ENCODE data around the gene SEPTIN8.
A peak's percentile ranks its signal among the peaks of the same experiment; 100 is the strongest.

DNA sequence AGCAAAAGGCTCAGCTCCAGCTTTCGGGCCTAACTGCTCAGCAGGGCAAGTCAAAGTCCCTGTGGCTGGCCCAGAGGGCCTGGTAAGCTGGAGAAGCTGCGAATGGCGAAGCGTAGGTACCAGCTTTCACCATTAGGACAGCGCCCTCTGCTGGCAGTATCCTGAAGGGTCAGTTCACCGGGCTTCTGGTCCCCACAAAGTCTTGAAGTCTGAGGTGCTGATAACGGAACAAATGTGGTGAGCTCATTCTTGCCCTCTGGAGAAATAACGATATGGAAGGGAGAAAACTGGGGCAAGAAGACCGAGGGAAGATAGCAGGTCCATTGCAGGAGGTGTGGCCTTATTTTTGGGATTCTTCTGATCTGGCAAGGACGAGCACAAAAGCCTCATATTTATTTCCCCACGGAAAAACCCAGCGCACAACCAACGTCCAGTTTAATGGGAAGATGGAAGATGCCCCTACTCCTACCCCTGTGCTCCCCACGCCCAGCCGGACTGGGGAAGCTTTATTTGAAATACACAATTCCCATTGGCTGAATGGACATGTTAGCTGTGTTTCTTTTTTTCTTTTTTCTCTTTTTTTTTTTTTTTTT lies 43.2 kb upstream of the SEPTIN8 start:
- TF ChIP-seq, protein P1, sequence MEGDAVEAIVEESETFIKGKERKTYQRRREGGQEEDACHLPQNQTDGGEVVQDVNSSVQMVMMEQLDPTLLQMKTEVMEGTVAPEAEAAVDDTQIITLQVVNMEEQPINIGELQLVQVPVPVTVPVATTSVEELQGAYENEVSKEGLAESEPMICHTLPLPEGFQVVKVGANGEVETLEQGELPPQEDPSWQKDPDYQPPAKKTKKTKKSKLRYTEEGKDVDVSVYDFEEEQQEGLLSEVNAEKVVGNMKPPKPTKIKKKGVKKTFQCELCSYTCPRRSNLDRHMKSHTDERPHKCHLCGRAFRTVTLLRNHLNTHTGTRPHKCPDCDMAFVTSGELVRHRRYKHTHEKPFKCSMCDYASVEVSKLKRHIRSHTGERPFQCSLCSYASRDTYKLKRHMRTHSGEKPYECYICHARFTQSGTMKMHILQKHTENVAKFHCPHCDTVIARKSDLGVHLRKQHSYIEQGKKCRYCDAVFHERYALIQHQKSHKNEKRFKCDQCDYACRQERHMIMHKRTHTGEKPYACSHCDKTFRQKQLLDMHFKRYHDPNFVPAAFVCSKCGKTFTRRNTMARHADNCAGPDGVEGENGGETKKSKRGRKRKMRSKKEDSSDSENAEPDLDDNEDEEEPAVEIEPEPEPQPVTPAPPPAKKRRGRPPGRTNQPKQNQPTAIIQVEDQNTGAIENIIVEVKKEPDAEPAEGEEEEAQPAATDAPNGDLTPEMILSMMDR (IDR thresholded peaks at IDR 0.05; ENCODE audit: borderline replicate concordance, extremely low read depth, low read length, poor library complexity, severe bottlenecking) = peak; percentile 88
- no peak for TF ChIP-seq EZH2 (IDR thresholded peaks at IDR 0.05; ENCODE audit: borderline replicate concordance, low read depth, low read length, severe bottlenecking)
